Pancreas (tissue), 10 donors: Measurements from ENCODE around the gene SLC12A8. TPM values are rescaled to one million over a fixed set of nuclear protein-coding genes. Genes with fewer than 3 reads are reported as not detected.

Source experiments
- ATAC-seq, 4 donors: fragments of 200-7000 bp; cut with Tn5 transposase; one replicate each; pipeline versions ENCODE4 v1.8.0 to v1.9.1; 2020; ENCODE audit warnings: mild to moderate bottlenecking in 4 of 4, moderate library complexity in 4 of 4
- DNase-seq, 6 donors: peaks; one replicate each; pipeline ENCODE4 v3.0.0-alpha.2; 2020
- FAIRE-seq: peaks from 2 replicates; lab custom pipeline; 2012; peaks lifted over from hg19 to GRCh38; lab: Jason Lieb, UNC
- H3K27ac ChIP-seq, 4 donors: fragments of 200-600 bp; sonication (generic); 1 replicate in 3 of 4; 2 replicates in 1 of 4; pipeline versions ENCODE4 v1.5.0 to v1.8.0; 2020
- H3K27me3 ChIP-seq, 4 donors: fragments of 200-600 bp; one replicate each; pipeline ENCODE4 v1.8.0; 2021
- H3K36me3 ChIP-seq, 3 donors: fragments of 200-600 bp; sonication (generic) in 1 of 3; one replicate each; pipeline versions ENCODE4 v1.5.0 to v1.8.0; 2020 to 2021
- H3K4me1 ChIP-seq, 3 donors: fragments of 200-600 bp; one replicate each; pipeline ENCODE4 v1.8.0; 2021
- H3K4me3 ChIP-seq, 4 donors: fragments of 200-600 bp; sonication (generic) in 2 of 4; one replicate each; pipeline versions ENCODE4 v1.5.0 to v1.8.0; 2020 to 2021
- H3K9me3 ChIP-seq, 4 donors: fragments of 200-600 bp; one replicate each; pipeline ENCODE4 v1.8.0; 2021
- CTCF ChIP-seq, 4 donors: fragments of 200-600 bp; sonication (generic) in 3 of 4; IDR thresholded peaks; one replicate each; pipeline versions ENCODE4 v1.5.0 to v1.8.0; 2021; ENCODE audit warnings: antibody characterized with exemption in 4 of 4
- WGBS, 2 donors: extraction: QIAGEN DNeasy Blood & Tissue Kit; methylation state at CpG; one replicate each; pipeline ENCODE4 v1.1.7; 2013; 5-methylcytosine and 5-hydroxymethylcytosine counted together
- intact Hi-C, 3 donors: fragments of 100-400 bp; cut with DNase I; formaldehyde crosslinking; loops; one replicate each; pipeline versions ENCODE4 v1.11.1 to v1.14.2; 2022
- polyA plus RNA-seq, 2 donors: library from polyadenylated mRNA; stranded (reverse); fragments of 200-250 nt; gene quantifications; one replicate each; pipeline ENCODE4 v1.2.3, GENCODE V29; 2013
- total RNA-seq, 6 donors: library from RNA; stranded (reverse); fragmentation: NEBNext Ultra II Directional in 4 of 6; extraction: Animal tissue kit (Norgen Biotek cat#: 25700) in 4 of 6; gene quantifications; one replicate each; pipeline versions ENCODE4 v1.2.1 to v1.2.4, GENCODE V29; 2021 to 2023
- donor health status: healthy with polysubstance abuse.
- donor health status: DM: no; HTN: no; CAD: no; lungs with moderate emphysema.
- donor health status: DM: no; HTN: no; CAD: no.
- donor health status: control.
- donor health status: control.
- donor health status: Bipolar disorder and iron deficiency.
- donor health status: DM: yes; HTN: yes; CAD: no.
- donor health status: DM: no; HTN: no; CAD: no.
- donor health status: DM: no; HTN: no; CAD: no.
- donor health status: DM: yes; HTN: yes; CAD: no.

SLC12A8 gene
- total RNA-seq (10 to 100 TPM in 5 of 6 donors, 1 to 10 TPM in 1; 9.5 to 16.2 (median 14.3) TPM), polyA plus RNA-seq (1 to 10 TPM; 6.6 to 8.5 TPM)

- no peak for TF ChIP-seq CTCF (IDR thresholded peaks at IDR 0.05)
- Histone ChIP-seq H3K27me3 (no peaks in the 10 kb centered on the region), H3K36me3 (no peaks in the 10 kb centered on the region), H3K4me1 (peaks cover 4 to 7% (median 6%) of the 10 kb centered on the region in 3 donors), H3K27ac (peak within 1 kb of the TSS; percentile 14 to 83 (median 53)), H3K4me3 (peak within 1 kb of the TSS; percentile 64 to 88 (median 74)), H3K9me3 (no peaks in the 10 kb centered on the region)
- intact Hi-C loops, result no loop called here
- peak; percentile 39 to 86 (median 56) for DNase-seq
- peak; percentile 79 to 88 (median 84) for ATAC-seq
- FAIRE-seq, result no peak
- 5 to 6% methylated on average over 47 to 55 of the region's 55 CpGs for WGBS, 2 donors
These were observed at the start of gene SLC12A8 for GRCh38 chr3:125212509-125213363. Gene SLC12A8, minus strand, starts transcription at chr3:125212748. Its CDS starts 1,399 bp downstream, at chr3:125211349.

- 61 to 67% methylated on average over 1 of the region's 1 CpG for WGBS, 2 donors
- intact Hi-C loops, result no loop called here
- Histone ChIP-seq H3K4me1 (no peaks in the 10 kb centered on the region), H3K9me3 (no peaks in the 10 kb centered on the region), H3K27me3 (no peaks in the 10 kb centered on the region), H3K4me3 (no peak overlapping the region), H3K27ac (no peak overlapping the region), H3K36me3 (no peaks in the 10 kb centered on the region)
- DNase-seq (no peak), ATAC-seq (no peak), FAIRE-seq (no peak)
- no peak for TF ChIP-seq CTCF (IDR thresholded peaks at IDR 0.05)
These were observed 49.6 kb upstream of the SLC12A8 start for GRCh38 chr3:125262161-125262560.

- Histone ChIP-seq H3K36me3 (no peaks in the 10 kb centered on the region), H3K9me3 (no peaks in the 10 kb centered on the region), H3K4me3 (no peak overlapping the region), H3K4me1 (no peaks in the 10 kb centered on the region), H3K27ac (no peak overlapping the region), H3K27me3 (no peaks in the 10 kb centered on the region)
- FAIRE-seq (peak; percentile 26), ATAC-seq (no peak), DNase-seq (no peak)
- WGBS, 2 donors, result 65 to 72% methylated on average over 1 of the region's 1 CpG
- intact Hi-C loops, result no loop called here
- TF ChIP-seq CTCF (IDR thresholded peaks at IDR 0.05), result no peak
These were observed 48.5 kb upstream of the SLC12A8 start for GRCh38 chr3:125261031-125261430.

GRCh38 chr3:125260158-125260557 is 47.6 kb upstream of the SLC12A8 start:
- Histone ChIP-seq H3K27ac (no peak overlapping the region), H3K27me3 (no peaks in the 10 kb centered on the region), H3K9me3 (no peaks in the 10 kb centered on the region), H3K36me3 (no peaks in the 10 kb centered on the region), H3K4me3 (no peak overlapping the region), H3K4me1 (no peaks in the 10 kb centered on the region)
- no peak for ATAC-seq
- TF ChIP-seq CTCF (IDR thresholded peaks at IDR 0.05), result no peak
- peak; percentile 65 for FAIRE-seq
- intact Hi-C loops, result no loop called here
- WGBS, 2 donors, result 97 to 100% methylated on average over 2 of the region's 2 CpGs
- no peak for DNase-seq

- ATAC-seq (no peak), DNase-seq (no peak), FAIRE-seq (no peak)
- Histone ChIP-seq H3K36me3 (no peaks in the 10 kb centered on the region), H3K9me3 (no peaks in the 10 kb centered on the region), H3K27ac (no peak overlapping the region), H3K27me3 (no peaks in the 10 kb centered on the region), H3K4me1 (no peaks in the 10 kb centered on the region), H3K4me3 (no peak overlapping the region)
- TF ChIP-seq CTCF (IDR thresholded peaks at IDR 0.05), result no peak
- intact Hi-C loops, result no loop called here
- 93 to 94% methylated on average over 4 of the region's 4 CpGs for WGBS, 2 donors
These were observed 45.0 kb upstream of the SLC12A8 start for GRCh38 chr3:125257536-125257935.
